Measurements from ENCODE around the gene MAPK7.

Gene MAPK7

GRCh38 chr17:19378416-19379360, at the start of gene MAPK7:
Gene MAPK7, plus strand, starts transcription at chr17:19378498. Its CDS starts 403 bp downstream, at chr17:19378901.
- DNase-seq (ENCODE audit: low read depth, low spot score): no peak

DNA sequence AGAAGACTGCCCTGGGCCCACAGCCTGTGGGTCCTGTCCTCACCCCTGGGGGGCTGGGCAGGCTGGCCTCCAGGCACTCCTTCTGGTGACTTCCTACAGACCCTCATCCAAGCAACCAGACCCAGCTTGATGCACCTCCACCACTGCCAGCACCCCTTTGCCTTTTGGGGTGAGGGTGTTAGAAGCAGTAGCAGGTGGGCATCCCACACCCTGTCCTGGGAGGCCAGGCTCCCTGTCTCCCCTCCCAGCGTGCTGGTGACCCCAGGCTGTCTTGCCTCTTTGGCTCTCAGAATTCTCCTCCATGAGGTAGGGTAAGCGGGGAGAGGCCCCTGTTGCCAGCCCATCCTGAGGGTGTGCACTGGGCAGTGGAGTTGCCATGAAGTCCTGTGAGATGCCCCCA, 49.2 kb upstream of the MAPK7 start:
- DNase-seq (ENCODE audit: low read depth, low spot score): no peak

DNA sequence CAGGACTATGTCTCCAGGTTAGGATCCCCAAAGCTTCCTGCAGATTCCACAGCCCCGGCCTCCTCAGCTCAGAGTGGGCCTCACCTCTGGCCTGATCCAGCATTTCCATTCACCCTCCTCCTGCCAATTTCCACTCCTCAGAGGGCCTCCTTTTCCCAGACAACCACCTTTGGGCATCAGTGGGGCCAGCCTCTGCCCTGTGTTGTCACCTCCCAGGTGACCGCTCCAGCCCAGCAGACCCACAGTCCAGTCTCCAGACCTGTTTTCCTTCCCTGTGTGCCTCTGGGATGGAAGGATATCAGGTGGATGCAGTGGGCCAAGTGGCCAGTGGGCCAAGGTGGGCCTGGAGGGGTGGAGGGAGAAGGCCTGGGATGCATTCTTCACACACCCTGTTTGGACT, 48.5 kb upstream of the MAPK7 start:
- no peak for DNase-seq (ENCODE audit: low read depth, low spot score)

DNA sequence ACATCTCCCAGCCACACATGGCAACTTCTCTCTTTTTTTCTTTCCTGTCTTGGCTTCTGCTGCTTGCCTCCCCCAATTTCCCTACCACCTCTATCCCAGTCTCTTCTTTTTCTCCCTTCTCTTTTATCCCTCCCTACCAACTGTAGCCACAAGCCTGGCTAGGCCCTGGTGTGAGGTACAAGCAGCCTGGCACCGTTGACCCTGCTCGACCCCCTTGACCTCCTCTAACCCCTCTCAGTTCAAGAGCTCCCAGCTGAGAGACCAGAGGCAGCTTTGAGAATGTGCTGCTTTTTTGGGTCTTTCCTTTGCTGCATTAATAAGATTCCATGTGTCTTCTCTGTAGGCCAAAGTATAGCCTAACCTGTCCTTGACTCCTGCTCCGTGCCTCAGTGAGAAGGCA, 48.0 kb upstream of the MAPK7 start:
- no peak for DNase-seq (ENCODE audit: low read depth, low spot score)

DNA sequence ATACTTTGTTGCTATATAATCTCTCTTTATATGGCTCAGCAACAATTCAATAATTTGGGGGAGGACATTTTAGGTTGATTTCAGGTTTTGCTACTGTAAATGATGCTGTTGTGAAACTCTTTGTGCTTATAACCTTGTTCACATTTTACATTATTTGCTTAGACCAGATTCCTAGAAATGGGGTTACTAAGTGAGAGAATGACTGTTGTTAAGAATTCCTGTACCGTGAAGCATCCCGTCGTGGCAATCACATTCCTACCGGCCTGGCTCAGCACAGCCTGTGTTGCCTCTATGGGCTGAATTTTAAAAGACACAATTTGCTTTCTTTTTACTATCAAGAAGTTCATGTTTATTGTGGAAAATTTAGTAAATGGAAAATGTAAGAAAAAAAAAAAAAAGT, 47.2 kb upstream of the MAPK7 start:
- DNase-seq (ENCODE audit: low read depth, low spot score): no peak

DNA sequence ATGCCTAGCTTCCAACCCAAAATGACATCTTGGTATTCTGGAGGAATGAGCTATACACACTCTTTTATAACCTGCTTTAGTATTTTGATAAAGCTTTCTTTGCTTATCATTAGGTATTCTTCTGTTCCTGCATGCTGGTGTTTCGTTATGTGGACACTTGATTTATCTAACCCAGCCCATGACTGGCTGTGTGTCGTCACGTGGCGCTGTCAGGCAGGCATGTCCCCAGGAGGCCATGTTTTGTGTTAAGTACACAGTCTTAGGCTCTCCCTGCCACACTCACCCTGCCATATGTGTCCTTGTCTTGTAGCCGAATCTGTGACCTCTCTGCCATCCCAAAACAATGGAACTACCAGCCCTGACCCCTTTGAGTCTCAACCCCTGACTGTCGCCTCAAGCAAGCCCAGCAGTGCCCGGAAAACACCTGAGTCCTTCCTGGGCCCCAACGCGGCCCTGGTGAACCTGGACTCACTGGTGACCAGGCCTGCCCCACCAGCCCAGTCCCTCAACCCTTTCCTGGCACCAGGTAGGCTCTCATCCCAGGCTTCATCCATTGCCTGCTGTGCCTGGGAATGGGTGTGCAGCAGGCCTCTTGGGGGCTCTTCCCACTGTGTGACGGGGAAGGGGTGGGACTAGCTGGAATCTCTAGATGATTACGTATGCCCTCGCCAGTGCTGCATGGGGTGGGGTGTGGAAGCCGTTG, 46.6 kb upstream of the MAPK7 start:
- DNase-seq (ENCODE audit: low read depth, low spot score): no peak

GRCh38 chr17:19332371-19333131, 45.7 kb upstream of the MAPK7 start:
- DNase-seq (ENCODE audit: low read depth, low spot score): no peak

GRCh38 chr17:19333132-19333440, 45.2 kb upstream of the MAPK7 start:
- no peak for DNase-seq (ENCODE audit: low read depth, low spot score)

DNA sequence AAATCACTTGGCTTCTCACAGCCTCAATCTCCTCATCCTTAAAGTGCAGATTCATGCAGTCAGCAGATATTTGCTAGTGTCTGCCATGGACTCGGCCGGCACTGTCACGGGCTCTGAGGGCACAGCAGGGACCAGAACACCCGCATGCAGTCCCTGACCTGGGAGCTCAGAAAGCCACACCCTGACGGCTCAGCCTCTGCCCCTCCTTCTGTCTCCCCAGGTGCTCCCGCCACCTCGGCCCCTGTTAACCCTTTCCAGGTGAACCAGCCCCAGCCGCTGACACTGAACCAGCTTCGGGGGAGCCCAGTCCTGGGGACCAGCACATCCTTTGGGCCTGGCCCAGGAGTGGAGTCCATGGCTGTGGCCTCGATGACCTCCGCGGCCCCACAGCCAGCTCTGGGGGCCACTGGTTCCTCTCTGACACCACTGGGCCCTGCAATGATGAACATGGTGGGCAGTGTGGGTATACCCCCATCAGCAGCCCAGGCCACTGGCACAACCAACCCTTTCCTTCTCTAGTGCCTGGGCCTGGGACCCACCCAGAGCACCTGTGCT, 44.5 kb upstream of the MAPK7 start:
- no peak for DNase-seq (ENCODE audit: low read depth, low spot score)

DNA sequence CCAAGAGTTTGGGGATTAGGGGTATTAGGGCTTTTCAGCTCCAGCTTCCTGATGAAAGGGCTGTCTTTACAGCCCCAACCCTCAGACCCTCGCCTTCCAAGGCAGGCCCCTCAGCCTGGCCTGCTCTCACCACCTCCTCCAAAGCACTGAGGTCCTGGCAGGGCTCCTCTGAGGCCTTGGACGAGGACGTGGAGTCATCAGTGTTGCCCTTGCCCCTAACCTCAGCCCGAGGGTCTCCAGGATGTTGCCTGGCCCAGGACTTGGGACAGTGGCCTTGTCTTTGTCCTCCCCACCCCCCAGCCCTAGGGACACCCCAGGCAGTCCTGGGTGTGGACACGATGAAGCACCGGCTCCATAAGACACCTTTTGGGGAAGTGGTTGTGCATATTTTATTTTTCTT, 44.0 kb upstream of the MAPK7 start:
- no peak for DNase-seq (ENCODE audit: low read depth, low spot score)

DNA sequence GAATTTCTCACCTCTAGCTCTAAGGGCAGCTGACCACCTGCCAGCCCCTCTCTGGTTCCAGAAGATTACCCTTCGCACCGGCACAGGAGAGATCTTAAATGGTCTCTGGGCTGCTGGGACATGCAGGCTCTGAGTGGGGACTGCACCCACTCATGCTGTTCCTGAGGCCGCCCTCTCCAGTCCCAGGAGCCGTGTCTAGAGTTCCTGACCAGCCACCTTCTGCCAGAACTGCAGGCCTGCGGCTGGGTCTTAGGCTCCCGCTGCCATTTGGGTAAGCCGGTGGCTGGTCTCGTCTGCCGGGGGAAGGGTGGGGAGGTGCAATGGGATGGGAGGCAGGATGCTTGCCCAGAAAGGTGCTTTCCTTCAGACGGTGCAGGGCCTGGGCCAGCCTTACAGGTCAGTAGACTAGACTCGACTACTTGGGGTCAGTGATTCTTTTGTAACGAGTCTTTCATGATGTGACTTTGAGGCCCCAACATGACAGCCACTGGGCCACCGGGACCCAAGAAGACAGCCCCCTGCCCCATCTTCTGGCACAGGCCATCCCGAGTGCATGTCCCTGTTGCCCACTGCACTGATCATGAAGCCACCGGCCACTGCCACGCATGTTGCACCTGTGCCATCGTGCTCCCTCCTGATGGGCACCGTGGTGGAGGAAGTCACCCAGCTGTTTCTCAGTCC, 42.2 kb upstream of the MAPK7 start:
- no peak for DNase-seq (ENCODE audit: low read depth, low spot score)

DNA sequence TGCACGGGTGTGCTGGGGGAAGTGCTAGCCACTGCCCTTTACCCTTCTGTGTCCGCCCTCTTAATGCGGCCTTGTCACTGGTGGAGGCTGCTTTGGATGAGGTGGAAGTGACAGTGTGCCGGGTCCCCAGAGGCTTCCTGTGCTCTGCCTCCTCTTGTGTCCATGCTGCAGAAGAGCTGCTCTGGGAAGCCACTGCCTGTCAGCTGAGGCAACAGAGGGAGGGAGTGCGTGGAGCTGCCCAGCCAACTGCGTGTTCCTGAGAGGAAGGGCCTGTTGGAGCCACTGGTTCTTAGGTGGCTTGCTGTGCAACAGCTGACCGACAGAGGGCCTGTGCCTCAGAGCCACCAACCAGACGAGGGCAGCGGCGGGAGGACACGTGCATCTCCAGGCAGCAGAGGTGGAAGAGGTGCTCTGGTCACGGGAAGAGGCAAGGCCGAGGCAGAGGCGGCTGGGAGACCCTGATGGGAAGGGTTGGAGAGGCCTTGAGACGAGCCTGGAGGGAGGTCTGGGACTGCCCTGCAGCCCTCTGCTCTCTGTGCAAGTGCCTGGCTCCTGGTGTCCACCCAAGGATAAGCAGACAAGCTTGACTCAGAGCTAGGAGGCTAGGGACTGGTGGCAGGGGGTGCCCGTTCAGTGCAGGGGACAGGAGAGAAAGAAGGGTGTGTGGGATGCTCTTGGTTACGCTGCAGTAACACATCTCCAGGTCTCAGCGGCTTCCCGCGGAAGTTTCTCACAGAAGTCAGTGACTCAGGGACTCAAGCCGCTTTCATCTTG, 41.2 kb upstream of the MAPK7 start:
- no peak for DNase-seq (ENCODE audit: low read depth, low spot score)

- DNase-seq (ENCODE audit: low read depth, low spot score): no peak
Measured at GRCh38 chr17:19337712-19338023, 40.6 kb upstream of the MAPK7 start.

- no peak for DNase-seq (ENCODE audit: low read depth, low spot score)
Measured at GRCh38 chr17:19338031-19338990, 40.0 kb upstream of the MAPK7 start.

GRCh38 chr17:19339341-19339815, 38.9 kb upstream of the MAPK7 start:
- DNase-seq (ENCODE audit: low read depth, low spot score): no peak

GRCh38 chr17:19341211-19341631, 37.1 kb upstream of the MAPK7 start:
- DNase-seq (ENCODE audit: low read depth, low spot score): no peak

- no peak for DNase-seq (ENCODE audit: low read depth, low spot score)
Measured at GRCh38 chr17:19341641-19342610, 36.4 kb upstream of the MAPK7 start.

DNA sequence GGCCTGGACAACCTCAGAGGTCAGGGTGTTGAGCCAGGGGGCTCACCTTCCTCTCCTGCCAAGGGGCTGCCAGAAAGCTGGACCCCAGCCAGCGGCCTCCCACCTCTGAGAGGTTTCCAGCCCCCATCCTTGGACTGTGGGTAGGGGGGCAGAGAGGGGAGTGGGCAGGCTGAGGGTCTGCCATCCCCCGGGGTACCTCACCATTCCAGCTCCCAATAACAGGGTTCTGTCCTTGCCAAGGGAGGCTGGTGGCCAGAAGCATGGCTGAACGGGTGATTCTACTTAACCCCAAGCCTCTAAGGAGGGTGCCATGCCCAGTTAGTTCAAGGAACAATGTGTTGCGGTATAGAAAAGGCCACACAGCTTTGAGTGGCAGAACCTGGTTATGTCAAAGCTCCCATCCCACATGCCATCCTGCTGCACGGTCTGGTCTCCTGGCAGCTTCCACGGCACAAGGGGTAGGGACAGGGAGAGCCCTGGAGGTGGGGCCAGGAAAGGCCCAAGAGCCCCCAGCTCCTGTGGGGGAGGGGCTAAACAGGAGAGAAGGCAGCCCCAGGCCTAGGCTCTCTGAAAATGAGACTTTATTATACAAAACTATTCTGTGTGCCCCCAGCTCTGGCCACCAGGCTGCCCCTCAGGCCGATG, 35.6 kb upstream of the MAPK7 start:
- DNase-seq (ENCODE audit: low read depth, low spot score): no peak

All from smooth muscle cell of the brain vasculature (primary cell).